ENCODE measurements around the gene NRAS. TPM values are rescaled to one million over a fixed set of nuclear protein-coding genes. Genes with fewer than 3 reads are reported as not detected.

The NRAS gene
- total RNA-seq, 1 donor from 2014 or later: 25.1 TPM

- H3K27me3 ChIP-seq (ENCODE audit: low read depth): no peaks in the 10 kb centered on the region
- no peaks in the 10 kb centered on the region for H3K4me1 ChIP-seq
- TF ChIP-seq CTCF (IDR thresholded peaks at IDR 0.05): no peak
- H3K36me3 ChIP-seq: peaks cover 26% of the 10 kb centered on the region
- no peak for DNase-seq
- no peak overlapping the region for H3K27ac ChIP-seq
- intact Hi-C loops (cut with DNase I): no loop called here
- ATAC-seq: no peak
- H3K9me3 ChIP-seq: no peaks in the 10 kb centered on the region
- H3K4me3 ChIP-seq: no peak overlapping the region
Measured at GRCh38 chr1:114701931-114702330, 14.6 kb downstream of the NRAS start.

- Histone ChIP-seq H3K27ac (no peak overlapping the region), H3K36me3 (peaks cover 8% of the 10 kb centered on the region), H3K27me3 (ENCODE audit: low read depth) (no peaks in the 10 kb centered on the region), H3K4me1 (no peaks in the 10 kb centered on the region), H3K9me3 (no peaks in the 10 kb centered on the region), H3K4me3 (no peak overlapping the region)
- ATAC-seq (no peak), DNase-seq (no peak)
- intact Hi-C loops (cut with DNase I): no loop called here
- TF ChIP-seq CTCF (IDR thresholded peaks at IDR 0.05): no peak
Measured at GRCh38 chr1:114700036-114700600, 16.5 kb downstream of the NRAS start.

- Histone ChIP-seq H3K36me3 (no peaks in the 10 kb centered on the region), H3K9me3 (no peaks in the 10 kb centered on the region), H3K27ac (no peak overlapping the region), H3K27me3 (ENCODE audit: low read depth) (no peaks in the 10 kb centered on the region), H3K4me3 (no peak overlapping the region), H3K4me1 (no peaks in the 10 kb centered on the region)
- ATAC-seq (no peak), DNase-seq (no peak)
- intact Hi-C loops (cut with DNase I): no loop called here
- TF ChIP-seq CTCF (IDR thresholded peaks at IDR 0.05): no peak
Measured at GRCh38 chr1:114696810-114697209, 19.8 kb downstream of the NRAS start.

- ATAC-seq: no peak
- DNase-seq: no peak
- Histone ChIP-seq H3K27me3 (ENCODE audit: low read depth) (no peaks in the 10 kb centered on the region), H3K9me3 (no peaks in the 10 kb centered on the region), H3K36me3 (no peaks in the 10 kb centered on the region), H3K27ac (no peak within 1 kb of the TSS), H3K4me1 (no peaks in the 10 kb centered on the region), H3K4me3 (no peak within 1 kb of the TSS)
- intact Hi-C loops (cut with DNase I): no loop called here
- TF ChIP-seq CTCF (IDR thresholded peaks at IDR 0.05): no peak
Measured at GRCh38 chr1:114695430-114696058, 21.0 kb downstream of the NRAS start, which contains the start of gene AMPD1. Gene AMPD1 (minus strand): TSS chr1:114695546. CDS start chr1:114695471, 75 bp downstream.

- no peak overlapping the region for H3K4me3 ChIP-seq
- H3K36me3 ChIP-seq: no peaks in the 10 kb centered on the region
- DNase-seq: no peak
- H3K27me3 ChIP-seq (ENCODE audit: low read depth): no peaks in the 10 kb centered on the region
- H3K9me3 ChIP-seq: no peaks in the 10 kb centered on the region
- no peaks in the 10 kb centered on the region for H3K4me1 ChIP-seq
- no peak for TF ChIP-seq CTCF (IDR thresholded peaks at IDR 0.05)
- H3K27ac ChIP-seq: no peak overlapping the region
- no peak for ATAC-seq
- intact Hi-C loops (cut with DNase I): no loop called here
Measured at GRCh38 chr1:114694540-114695310, 21.8 kb downstream of the NRAS start.
